Astrocyte (in vitro differentiated cells and primary cell): ENCODE measurements around the gene TNP1.

Experiments used
- EZH2 ChIP-seq: IDR thresholded peaks from 2 replicates; pipeline ENCODE4 v1.6.1; 2012; ENCODE audit warnings: mild to moderate bottlenecking, low read length, inconsistent platforms; ENCODE audit not compliant: insufficient read depth
- TF ChIP-seq, protein P1 (sequence below): IDR thresholded peaks from 2 replicates; pipeline ENCODE4 v1.5.1; 2011; ENCODE audit warnings: low read depth, mild to moderate bottlenecking, inconsistent platforms, low read length, moderate library complexity; ENCODE audit not compliant: insufficient read depth

GRCh38 chr2:216884347-216884746 is 24.5 kb upstream of the TNP1 start:
- TF ChIP-seq, protein P1, sequence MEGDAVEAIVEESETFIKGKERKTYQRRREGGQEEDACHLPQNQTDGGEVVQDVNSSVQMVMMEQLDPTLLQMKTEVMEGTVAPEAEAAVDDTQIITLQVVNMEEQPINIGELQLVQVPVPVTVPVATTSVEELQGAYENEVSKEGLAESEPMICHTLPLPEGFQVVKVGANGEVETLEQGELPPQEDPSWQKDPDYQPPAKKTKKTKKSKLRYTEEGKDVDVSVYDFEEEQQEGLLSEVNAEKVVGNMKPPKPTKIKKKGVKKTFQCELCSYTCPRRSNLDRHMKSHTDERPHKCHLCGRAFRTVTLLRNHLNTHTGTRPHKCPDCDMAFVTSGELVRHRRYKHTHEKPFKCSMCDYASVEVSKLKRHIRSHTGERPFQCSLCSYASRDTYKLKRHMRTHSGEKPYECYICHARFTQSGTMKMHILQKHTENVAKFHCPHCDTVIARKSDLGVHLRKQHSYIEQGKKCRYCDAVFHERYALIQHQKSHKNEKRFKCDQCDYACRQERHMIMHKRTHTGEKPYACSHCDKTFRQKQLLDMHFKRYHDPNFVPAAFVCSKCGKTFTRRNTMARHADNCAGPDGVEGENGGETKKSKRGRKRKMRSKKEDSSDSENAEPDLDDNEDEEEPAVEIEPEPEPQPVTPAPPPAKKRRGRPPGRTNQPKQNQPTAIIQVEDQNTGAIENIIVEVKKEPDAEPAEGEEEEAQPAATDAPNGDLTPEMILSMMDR = no peak
- TF ChIP-seq EZH2 = no peak
